Measurements from ENCODE around the gene MYO1D.
"Not testable (repeated sequence)": the region's sequence is repeated elsewhere in the genome, so short reads cannot be mapped to it uniquely, and the experiment has no call there.

The MYO1D gene

DNA sequence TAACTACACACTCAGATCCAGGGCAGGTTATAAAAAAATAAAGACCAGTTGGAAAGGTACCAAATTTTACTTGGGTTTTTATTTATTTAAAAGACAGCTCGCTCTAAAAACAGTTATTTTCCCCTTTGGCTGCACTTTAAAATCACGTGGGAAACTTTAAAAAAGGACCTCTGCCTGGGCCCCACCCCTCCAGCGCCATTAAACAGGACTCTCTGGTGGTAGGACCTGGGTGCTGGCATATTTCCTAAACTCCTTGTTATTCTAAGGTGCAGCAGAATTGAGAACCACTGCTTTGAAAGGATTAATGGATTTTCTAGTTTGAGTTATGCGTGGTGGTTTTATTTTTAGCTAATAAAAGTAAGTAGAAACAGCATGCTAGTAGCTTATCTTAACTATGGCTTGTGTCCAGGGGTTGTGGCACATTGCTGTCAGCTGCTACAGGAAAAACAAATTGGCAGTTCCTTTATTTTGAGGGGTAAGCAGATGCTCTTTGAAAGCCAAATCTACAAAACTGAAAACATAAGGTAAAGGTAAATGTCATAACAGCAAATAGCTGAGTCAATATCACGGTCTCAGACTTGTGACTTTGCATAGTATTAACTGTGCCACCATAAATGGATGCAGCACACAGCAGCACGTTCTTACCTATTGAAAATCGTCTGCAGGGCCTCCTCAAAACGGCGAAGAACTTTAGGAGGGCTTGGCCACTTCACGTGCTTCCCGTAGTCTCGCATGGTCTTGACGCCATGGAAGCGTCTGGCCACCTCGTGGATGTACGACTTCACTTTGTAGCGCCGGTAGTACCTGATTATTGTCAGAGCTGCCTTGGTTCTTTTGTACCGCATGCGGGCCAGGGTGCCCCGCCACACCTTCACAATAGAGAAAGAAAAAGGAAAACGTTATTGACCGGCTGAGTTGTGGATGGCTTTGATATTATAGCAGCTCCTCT is 218.2 kb downstream of the MYO1D start:
- DNase-seq, result no peak

DNA sequence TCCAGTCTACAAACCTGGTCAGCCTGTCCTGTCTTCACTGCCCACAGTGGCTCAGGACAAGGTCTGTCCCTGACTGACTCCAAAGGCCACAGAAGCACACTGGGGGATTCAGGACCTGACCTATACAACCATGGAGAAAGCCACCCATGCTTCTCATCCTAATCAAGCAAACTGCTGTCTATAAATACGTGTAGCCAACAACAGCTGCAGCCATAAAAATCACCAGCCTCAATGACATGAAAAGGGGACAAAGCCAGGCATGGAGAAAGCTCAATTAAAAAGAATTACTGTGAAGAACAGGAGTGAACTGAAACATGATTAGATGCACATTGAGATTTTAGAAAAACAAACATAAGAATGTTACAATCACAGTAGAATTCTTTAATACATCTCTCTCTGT is 220.0 kb downstream of the MYO1D start:
- DNase-seq, result no peak

DNA sequence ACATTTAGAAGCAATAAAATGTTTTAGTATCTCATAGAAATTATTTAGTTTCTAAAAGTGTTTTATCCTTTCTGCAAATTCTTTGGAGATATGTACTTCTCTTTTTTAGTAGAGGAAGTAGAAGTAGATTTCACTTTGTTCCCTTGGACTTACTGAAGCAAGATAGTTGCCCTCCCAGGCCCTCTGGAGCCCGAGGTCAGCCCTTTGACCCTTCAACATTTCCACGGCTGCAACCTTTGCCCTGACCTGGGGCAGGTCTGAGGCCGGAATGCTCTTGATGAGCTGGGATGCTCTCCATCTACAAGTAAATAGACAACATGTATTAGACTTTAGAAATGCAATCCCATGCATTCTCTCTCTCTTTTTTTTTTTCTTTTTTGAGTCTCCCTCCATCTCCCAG is 222.6 kb downstream of the MYO1D start:
- no peak for DNase-seq

DNA sequence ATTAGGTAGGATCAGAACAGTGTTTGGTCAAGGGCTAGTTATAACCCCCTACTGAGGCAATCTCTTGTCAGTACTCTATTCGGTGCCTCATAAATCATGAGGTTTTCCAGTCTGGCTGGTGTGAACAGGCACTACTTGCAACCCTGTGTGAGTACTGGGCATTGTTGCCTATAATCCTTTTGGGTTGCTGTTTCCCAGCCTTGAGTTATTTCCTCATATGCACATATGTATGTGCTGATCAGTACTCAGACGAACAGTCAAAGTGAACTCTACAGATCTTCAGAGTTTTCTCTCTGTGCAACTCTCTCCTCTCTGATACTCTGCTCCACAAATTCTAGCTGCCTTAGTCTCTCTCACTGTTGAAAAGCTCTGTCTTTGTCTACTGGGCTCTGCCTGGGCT is 225.8 kb downstream of the MYO1D start:
- no peak for DNase-seq

DNA sequence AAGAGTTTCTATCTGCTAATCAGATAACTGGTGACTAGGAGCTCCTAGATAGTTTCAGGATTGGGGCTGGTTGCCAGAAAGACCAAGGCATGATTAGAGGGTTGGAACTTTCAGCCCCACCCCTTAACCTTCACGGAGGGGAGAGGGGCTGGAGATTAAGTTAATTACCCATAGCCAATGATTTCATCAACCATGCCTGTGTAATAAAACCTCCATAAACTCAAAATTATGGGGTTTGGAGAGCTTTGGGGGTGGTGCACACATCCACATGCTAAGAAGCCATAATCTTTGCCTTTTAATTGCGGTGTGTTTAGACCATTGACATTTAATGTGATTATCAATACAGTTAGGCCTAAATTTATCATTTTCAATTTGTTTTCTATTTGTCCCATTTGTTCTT is 228.5 kb downstream of the MYO1D start:
- no peak for DNase-seq

DNA sequence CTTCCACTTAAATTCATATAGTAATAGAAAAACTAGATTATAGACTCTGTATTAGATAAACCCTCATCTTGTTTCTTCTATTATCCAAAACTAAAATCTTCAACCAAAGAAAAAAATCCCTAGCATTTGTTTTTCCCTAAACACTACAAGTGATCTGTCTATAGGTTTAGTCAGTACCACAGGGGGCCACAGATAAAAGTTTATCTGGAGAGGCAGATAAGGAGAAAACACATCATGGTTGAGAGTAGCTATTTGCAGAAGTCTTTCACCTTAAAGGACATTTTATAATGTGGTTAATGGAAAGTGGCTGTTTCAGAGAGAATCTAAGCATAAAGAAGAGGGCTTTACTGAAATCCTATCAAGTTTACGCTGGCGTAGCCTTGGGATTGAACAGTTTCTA is 230.0 kb downstream of the MYO1D start:
- no peak for DNase-seq

DNA sequence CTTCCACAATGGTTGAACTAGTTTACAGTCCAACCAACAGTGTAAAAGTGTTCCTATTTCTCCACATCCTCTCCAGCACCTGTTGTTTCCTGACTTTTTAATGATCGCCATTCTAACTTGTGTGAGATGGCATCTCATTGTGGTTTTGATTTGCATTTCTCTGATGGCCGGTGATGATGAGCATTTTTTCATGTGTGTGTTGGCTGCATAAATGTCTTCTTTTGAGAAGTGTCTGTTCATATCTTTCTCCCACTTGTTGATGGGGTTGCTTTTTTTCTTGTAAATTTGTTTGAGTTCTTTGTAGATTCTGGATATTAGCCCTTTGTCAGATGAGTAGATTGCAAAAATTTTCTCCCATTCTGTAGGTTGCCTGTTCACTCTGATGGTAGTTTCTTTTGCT is 235.4 kb downstream of the MYO1D start:
- DNase-seq, result not testable (repeated sequence)

DNA sequence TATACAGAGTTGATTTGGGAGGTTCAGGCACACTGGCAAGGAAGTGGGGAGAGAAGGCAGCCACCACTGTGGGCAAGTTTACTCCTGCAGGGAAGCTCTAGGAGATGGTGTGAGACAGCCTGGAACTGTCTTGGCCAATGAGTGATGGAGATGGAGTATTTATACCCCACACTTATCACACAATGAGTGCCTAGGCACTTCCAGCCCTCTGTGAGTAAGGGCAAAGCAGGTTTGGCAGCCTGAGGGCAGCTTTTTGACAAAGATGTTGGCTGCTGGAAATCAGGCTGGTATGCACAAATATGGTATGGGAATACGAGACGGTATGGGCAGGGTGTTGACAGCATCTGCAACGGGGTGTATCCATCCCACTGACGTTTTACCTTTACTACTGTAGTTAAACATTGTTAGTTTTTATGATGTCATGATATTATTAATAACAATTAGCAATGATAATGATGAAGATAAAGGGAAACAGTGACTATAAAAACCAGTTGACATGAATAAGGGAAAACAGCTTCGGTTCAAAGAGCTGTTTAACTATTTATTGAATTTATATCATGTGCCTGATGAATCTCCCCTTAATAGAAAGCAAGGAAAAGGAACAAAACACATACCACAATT is 240.2 kb downstream of the MYO1D start:
- DNase-seq, result no peak

DNA sequence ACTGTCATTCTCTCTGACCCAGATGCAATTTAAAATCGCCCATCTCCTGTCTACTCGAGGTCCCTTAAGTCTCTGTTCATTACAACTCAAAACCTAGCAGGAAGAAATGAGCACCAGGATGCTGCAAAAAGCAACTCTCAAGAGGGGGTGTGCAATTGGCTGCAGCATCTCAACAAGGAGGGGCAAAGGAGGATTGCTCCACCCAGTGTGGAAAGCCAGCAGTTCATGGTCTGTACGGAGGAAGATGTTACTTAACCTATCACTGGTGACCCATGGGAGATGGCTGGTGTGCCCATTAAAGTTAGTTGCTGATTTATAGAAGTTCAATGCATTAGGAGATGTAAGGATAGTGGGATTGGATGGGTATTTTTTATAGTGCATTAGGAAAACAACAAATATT is 242.8 kb downstream of the MYO1D start:
- no peak for DNase-seq

DNA sequence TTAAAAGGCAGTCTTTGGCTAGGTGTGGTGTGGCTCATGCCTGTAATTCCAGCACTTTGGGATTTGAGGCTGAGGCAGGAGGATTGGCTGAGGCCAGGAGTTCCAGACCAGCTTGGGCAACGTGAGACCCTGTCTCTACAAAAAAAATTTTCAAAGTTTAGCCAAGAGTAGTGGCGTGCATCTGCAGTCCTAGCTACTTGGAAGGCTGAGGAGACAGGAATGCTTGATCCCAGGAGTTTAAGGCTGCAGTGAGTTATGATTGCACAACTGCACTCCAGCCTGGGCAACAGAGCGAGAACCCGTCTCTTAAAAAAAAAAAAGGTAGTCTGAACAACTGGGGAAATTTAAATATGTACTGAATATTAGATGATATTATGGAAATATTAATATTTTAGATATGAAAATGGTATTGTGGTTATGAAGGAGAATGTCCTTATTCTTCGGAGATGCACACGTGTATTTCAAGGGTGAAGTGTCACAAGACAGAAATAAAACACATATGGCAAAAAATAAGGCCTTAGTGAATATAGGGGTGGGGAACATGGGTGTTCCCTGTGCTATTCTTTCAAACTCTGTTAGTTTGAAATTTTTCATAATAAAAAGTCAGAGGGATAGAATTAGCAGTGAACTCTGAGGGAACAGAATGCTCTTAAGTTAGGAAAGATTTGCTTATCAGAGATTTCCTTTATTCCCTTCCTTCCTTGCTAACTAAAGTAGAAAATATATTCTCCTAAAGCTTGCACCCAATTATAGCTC is 245.4 kb downstream of the MYO1D start:
- no peak for DNase-seq

DNA sequence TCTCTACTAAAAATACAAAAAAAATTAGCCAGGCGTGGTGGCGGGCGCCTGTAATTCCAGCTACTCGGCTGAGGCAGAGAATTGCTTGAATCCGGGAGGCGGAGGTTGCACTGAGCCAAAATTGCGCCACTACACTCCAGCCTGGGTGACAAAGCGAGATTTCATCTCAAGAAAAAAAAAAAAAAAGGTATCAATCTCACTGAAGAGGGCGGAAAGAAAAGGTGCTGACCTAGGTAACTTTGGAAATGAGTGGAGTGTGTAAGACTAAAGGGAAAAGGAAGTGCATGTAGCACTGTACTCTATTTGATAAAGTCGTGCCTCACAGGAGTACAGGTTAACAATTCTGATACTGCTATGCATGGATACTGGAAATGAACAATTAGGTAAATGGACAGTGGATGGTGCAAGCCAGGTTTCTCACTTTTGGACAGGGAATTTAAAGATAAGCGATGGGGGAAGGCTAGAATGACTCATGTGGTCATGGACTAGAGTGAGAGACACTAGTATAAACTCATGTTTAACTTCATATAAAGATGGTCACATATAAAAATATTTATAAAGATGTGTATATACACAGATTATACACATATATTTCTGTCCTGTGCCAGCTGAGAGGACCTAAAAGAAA is 247.2 kb downstream of the MYO1D start:
- no peak for DNase-seq

DNA sequence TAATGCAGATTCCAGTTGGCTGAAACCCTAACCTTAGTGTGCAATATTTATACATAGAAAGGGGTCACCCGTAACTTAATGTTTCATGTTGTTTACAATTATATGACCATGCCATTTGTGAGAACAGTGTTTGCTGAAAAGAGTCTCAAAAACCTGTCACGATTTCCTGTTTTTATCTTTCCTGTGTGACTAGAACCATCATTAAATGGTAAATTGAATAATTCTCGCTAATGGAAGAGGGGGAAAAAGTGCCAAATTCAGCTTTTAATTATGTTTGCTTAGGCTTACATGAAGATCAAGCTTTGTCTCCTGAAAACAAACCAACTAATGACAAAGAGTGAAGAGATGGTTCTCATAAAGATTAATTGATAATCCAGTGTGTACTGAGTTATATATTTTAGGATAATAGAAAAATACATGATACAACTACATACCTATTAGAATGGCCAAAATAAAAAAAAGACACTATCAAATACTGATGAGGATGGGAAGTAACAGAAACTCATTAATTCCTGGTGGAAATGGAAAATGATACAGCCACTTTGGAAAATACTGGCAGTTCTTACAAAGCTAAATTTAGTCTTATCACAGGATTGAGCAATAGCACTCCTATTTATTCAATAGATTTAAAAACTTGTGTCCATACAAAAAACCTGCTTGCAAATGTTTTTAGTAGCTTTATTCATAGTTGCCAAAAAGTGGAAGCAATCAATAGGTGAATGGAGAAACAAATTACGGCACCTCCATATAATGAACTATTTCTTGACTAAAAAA is 248.5 kb downstream of the MYO1D start:
- DNase-seq, result no peak

DNA sequence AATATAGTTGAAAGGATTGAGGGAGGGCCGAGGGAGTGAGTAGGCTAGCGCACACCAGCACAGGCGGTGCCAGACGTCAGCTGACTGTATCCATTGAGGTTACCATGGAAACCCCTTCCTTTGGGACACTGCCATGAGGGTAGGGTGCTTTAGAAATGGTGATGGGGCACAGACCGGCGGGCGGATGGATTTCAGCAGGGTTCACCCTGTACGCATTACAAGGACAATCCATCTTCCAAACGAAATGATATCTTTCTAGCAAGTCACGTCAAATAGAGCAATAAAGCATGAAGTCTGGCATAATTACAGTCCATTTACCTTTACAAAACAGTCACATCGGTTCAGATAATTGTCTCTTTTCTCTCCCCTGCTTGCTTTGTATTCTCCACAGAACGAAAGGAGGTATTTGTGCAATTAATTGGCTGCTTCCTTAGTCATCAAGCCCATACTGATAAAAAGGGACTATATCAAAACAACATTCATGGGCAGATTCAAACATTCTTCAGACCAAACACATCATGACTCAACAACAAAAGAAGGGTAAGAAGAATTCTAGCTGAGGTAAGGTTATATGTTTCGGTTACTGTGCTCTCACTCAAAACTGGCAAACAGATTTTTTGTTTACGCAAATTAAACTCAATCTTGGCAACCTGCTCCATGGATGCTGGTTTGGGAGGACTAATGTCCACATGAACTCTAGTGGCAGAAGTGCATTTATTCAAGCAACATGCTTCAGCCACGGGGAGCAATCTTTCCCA is 249.5 kb downstream of the MYO1D start:
- no peak for DNase-seq

DNA sequence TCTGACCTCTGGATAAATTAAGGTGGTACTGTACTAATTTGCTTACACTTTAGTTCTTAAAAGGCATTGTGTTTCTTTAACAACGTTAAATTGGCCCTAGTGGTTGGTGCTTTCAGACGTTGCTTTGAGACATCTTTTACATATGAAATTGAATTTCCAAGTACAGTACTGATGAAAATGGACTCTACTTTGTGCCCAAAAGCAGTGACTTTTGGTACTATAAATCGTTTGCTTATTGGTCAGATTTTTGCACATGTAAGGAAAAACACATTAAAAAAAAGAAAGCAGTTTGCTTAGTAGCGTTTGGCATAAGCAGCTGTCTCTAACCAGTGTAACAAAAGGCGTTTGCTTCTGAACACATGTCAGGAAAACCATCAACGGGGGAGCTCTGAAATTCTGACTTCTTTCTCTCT is 250.5 kb downstream of the MYO1D start:
- DNase-seq, result no peak

DNA sequence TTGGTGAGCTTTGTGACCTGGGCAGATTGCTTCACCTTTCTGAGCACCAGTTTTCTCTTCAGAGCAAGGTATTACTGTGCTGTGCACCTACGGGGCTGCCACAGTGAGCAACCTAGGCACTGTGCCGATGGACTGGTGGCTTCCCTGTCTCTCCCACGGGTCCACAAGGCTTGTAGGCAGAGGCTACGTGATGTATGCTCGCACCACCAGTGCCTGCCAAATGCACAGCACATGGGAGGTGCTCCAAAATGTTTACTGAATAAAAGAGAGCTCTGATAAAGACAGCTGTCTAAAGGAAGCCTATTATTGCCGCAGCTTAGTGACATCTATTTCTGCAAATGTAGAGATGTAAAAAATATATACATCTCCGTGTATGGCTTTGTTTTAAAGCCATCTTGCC is 251.0 kb downstream of the MYO1D start:
- no peak for DNase-seq

DNA sequence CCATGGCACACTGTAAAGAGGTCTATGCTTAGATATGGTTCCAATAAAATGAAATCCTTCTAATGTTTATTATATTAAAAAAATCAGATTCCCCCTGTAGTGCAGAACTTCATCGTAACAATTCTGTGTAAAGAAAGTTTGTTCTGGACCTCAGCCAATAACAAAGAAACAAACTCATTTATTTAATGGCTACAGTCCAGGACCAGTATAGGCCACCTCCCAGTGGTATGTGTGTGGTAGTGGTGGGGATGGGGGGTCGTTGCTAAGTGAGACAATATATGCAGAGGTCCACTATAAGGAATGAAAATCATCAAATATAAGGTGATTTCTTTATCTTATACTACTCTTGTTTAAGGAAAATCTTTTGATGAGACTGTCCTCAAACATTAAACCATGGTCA is 253.7 kb downstream of the MYO1D start:
- no peak for DNase-seq

DNA sequence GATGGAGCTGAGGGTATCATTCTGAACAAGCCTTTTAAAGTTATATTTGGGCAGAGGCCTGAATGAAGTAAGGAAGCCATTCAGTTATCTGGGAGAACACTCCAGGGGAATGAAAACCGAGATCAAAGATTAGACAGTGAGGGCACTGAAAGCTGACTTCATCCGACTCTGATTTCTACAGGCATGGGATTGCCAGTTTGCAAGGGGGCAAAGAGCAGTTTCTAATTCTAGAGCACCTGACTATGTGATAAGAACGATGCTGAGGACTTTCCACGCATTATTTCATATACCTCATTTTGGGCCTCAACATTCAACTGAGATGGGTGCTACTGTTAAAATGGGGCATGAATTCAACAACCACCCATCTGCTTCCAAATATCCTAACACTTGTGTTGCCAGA is 254.4 kb downstream of the MYO1D start:
- no peak for DNase-seq

DNA sequence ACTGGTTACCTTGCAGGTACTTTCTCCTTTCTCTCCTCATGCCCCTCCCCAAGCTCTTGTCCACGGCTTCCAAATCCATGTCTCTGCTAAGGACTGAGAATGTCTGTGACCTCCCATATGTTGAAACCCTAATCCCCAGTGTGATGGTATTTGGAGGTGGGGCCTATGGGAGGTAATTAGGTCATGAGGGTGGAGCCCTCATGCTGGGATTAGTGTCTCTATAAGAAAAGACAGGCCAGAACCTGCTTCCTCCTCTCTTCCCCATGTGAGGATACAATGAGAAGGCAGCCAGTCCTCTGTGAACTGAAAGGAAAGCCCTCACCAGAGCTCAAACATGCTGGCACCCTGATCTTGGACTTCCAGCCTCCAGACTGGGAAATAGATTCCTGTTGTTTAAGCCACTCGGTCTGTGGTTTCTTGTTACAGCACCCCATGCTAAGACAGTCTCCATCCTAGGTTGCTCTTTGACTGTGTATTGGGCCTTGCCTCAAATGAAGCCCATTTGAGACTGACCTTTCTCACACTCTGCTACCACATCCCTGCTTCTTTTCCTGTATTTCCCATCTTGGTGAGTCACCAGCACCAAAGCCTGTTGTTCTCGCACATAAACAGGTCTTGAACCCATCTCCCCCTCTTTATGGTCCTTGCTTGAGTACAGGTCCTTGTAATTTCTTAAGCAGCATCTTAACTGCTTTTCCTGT is 255.2 kb downstream of the MYO1D start:
- DNase-seq, result no peak

DNA sequence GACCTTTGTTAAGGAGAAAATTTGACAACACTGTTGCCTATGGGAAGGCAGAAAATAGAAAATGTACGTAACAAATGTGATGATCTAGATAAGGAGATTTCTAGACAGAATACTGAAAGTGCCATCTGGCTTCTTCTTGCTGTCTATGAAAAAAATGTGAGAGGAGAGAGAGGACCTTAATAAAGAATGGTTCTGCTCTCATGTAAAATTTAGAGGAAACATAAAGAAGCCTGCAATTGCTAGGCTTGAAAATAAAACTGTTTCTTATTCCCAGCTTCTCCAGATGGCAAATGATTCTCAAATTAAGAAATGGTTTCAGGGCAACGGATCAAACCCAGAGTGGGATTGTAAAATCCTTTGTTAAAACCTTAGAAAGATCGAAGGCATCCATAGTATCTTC is 261.6 kb downstream of the MYO1D start:
- DNase-seq, result no peak

DNA sequence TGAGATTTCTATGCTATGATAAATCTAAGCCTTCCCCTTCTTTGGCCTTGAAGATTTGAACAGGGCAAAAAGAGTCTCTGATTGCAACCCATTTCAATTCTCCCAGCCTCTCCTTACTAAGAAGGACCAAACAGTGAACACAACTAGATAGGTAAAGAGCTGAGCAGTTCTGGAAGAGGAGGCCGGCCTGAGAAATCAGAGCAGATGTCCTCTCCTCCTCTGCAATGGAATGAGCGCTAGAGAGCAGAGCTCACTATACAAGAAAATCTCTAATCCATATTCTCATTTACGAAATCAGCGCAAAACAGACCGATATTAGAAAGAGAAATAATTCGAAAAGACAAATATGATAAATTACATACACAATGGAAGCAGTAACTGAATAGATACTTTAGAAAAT is 266.0 kb downstream of the MYO1D start:
- no peak for DNase-seq

Measured in GOT3 (cell line).